Germinal center (tissue), 1 donor: ENCODE data around the gene KRTAP5-6.
"Not testable (repeated sequence)": the region's sequence is repeated elsewhere in the genome, so short reads cannot be mapped to it uniquely, and the experiment has no call there.

Experiments
- DNase-seq: peaks from one replicate; pipeline ENCODE4 v3.0.0; 2012; ENCODE audit warnings: mixed read lengths, low spot score

The KRTAP5-6 gene

DNA sequence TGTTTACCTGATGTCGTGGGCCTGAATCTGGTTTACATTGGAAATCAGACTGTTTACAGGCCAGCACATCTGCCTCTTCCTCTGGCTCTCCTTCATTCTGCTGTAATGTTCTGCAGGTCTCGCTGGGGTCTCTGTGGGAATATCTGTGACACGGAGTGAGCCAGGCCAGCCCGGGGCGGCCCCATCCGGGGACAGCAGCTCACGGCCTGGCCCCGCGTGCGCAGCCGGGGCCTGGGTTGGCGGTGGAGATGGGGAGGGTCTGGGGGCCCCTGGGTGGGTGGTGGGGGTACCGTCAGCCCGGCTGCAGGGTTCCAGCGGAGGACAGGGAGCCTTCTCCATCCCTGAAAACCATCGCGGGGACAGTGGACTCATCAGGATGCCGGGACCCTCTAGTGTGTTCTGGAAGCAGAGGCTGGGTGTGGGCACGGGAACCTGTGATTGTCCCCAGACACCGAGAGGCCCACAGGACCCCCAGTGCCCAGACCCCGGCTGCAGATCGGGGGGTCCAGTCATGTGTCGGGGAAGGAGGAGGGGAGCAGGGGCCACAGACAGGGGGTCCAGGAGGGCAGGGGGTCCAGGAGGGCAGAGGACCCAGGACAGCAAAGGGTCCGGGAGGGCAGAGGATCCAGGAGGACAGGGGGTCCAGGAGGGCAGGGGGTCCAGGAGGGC lies 13.0 kb upstream of the KRTAP5-6 start:
- DNase-seq = not testable (repeated sequence)

DNA sequence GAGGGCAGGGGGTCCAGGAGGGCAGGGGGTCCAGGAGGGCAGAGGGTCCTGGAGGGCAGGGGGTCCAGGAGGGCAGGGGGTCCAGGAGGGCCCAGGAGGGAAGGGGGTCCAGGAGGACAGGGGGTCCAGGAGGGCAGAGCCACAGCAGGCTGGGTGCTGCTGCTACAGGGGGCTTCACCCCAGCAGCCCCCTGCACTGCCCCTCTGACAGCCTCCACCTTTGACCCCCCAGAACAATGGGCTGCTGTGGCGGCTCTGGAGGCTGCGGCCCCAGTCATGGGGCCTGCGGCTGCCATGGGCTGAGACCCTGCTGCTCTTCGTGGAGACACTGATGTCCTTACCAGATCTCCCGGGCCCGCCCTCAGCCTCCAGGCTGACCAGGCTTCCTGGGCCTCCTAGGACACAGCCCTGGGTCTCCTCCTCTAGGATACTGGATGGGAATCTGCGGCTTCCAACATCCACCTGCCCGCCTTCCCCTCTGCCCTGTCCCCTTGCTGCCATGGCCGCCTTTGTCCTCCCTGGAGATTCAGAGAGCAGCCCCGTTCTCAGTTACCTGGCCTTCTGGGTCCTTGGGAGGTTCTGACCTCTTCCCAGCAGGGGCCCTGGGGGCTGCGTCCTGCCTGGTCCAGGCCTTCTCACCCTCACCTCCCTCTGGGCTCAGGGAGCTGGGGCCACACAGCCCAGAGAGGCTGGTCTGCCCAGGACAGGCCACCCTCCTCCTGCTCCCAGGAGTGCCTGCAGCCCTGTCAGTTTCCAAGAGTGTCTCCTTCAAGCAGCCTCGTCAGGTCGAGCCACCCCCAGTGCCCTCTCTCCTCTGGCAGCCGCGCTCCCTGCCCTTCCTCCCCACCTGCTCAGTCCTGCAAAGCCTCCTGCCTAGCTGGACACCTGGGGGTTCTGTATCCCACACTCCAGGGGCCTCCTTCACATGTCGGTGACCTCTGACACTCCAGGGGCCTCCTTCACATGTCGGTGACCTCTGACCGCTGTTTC lies 11.8 kb upstream of the KRTAP5-6 start:
- not testable (repeated sequence) for DNase-seq

DNA sequence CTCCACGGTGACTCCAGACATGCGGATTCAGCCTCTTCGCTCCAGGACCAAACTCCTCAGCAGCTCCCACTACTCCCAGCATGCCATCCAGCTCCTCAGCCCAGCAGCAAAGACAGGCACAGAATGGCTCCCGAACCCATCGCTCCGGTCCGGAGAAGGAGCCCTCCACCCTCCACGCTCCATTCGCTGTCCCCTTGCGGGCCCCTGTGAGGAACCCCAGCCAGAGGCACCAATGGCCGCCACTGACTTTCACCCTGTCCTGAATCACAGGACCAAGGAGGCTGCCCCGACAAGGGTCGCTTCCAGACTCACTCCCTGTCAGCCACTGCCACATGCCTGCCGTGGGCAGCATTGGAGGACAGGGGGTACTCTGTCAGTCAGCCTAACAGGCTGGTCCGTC lies 10.8 kb upstream of the KRTAP5-6 start:
- DNase-seq = not testable (repeated sequence)

DNA sequence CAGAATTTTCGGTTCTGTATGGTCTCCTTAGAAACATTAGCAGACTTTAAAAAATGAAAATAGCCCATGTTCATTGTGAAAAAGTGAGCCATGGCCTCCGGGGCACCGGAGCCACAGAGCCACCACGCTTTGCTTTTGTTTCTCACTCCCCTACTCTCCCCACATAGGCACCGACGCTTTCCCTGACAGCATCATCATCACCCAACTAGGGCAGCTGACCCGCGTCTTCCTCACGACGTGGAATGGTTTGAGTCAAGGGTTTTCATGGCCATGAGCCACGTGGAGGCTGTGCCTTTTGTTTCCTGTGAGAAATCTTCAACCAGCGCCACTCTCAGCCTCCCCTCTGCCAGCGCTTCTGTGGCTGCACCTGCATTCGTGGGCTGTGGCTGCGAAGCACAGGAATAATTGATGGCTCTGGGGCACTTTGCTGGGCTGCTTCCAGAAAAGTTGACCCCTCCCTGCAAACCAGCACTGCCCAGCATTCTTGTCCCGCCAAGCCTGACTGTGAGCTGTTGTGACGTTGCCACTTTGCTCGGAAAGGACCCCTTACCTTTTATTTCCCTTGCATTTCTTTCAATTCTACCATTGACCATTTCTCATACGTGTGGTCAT lies 8.6 kb upstream of the KRTAP5-6 start:
- not testable (repeated sequence) for DNase-seq

DNA sequence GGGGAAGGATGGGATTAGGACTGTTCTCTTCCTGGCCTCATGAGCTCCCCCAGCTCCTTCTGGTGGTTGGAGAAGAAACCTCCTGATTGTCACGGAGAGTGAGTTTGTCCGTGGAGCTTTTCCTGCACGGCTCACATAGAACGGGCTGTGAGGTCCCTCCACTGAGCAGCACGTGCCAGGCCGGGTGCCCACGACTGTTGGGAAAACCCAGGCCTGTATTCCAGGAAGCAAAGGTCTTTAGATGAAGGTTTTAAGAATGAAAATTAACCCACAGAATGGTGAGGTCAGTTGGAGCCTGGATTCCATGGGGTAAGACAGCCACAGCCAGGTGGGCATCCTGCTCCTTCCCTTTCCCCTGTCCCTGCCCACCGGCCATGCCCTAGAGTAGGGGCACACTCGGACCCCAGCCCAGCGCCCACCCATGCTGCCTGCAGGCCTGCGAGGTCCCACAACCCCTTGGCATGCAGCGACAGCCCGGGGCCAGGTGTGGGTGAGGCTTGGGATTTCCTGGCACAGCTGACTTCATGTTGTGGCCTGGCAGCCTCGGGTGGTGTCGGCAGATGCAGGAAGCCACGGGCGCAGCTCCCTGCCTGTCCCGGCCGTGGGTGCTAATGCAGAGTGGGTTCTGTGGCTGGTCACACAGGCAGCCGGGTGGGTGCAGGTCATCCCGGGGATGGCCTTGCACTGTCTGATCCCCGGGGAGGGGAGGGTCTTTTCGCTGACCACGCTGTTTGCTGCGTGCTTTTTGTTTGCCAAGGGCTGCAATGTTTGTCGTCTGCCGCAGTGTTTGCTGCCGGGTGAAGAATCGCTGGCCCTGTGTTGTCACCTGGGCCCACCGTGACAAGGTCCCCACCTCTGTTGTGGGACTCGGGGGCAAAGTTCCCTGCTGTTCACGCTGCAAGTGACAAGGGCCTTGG lies 7.5 kb upstream of the KRTAP5-6 start:
- not testable (repeated sequence) for DNase-seq

DNA sequence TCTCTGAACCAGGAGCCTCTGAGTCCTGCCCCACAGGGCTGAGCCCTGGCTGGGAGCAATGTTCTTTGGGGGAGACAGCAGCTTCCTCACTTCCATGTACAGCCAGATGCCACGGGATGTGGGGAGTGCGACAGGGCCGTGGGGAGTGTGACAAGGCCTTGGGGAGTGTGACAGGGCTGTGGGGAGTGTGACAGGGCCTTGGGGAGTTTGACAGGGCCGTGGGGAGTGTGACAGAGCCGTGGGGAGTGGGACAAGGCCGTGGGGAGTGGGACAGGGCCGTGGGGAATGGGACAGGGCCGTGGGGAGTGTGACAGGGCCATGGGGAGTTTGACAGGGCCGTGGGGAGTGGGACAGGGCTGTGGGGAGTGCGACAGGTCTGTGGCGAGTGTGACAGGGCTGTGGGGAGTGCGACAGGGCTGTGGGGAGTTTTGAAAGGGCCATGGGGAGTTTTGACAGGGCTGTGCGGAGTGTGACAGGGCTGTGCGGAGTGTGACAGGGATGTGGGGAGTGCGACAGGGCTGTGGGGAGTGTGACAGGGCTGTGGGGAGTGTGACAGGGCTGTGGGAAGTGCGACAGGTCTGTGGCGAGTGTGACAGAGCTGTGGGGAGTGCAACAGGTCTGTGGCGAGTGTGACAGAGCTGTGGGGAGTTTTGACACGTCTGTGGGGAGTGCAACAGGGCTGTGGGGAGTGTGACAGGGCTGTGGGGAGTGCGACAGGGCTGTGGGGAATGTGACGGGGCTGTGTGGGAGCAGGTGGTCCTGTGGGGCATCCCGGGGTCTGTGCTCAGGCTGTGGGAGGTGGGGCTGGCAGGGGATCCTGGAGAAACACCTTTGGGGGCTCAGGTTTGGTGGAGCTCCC lies 6.6 kb upstream of the KRTAP5-6 start:
- DNase-seq = no peak

DNA sequence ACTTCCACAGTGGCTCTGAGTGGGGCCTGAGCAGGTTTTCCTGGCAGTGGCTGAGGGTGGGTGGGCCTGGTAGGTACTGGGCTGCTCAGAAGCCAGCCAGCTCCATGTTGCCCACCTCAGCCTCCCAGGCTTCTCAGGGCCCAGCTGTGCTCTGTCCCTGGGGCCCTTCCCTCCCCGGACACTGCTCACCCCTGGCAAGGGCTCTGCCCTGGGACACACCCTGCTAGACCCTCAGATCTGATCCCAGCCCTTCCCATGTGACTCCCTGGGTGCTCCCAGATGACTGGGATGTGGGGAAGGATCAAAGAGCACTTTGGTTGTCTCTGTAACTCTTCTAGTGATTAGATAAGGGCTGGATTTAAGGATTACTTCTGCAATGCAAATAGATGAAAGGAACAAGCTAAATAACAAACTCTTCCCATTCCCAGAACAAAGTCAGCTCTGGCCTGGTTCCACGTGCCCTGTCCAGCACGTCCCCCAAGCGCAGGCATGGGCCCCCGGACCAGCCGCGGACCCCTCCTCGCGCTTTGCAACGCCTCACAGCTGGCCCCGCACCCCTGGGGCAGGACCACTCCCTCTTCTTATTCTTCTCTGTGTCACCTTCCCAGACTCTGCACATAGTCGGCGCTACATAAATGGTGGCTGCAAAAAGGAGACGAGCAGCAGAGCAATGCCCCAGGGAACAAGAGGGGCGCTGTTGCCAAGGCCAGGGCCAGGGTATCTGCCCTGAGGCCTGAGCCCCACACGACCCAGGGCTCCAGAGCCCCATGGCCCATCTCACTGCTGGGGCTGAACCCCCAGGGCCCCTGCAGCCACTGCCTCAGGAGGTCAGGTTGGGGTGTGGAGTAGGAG lies 5.7 kb upstream of the KRTAP5-6 start:
- DNase-seq = no peak

DNA sequence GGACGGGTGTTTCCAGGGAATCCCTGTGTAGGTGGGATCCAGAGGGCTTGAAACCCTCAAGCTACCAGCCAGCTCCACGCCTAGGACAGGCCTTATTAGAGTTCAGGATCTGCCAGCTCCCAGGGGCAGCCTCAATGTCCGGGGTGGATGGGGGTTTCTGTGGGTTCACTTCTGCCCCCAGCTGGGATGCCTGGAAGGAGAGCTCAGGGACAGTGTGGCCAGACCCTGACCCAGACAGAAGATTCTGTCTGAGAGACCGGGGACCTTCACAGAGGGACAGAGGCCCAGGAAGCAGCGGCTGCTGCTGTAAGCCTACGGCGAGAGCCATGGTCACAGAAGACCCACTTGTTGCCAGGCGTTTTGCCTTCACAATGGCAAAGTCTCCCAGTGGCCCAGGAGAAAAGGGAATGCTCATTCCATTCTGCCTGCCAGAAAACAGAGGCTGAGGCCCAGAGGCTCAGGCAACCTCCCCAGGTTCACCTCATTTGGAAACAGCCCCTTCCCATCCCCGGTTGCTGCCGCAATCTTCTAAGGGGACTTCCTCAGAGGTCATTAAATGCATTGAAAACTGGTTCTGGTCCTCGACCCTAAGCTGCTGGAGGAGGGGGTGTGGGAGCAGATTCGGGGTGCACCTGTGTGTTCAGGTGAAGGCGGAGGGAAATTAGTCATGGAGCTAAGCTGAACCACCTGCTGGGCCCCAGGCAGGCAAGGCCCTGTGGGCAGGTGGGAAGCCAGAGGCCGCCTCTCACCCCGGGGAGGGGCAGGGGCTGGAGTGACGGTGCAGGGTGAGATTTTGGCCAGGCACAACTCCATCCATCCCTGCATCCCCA lies 4.9 kb upstream of the KRTAP5-6 start:
- DNase-seq = no peak

DNA sequence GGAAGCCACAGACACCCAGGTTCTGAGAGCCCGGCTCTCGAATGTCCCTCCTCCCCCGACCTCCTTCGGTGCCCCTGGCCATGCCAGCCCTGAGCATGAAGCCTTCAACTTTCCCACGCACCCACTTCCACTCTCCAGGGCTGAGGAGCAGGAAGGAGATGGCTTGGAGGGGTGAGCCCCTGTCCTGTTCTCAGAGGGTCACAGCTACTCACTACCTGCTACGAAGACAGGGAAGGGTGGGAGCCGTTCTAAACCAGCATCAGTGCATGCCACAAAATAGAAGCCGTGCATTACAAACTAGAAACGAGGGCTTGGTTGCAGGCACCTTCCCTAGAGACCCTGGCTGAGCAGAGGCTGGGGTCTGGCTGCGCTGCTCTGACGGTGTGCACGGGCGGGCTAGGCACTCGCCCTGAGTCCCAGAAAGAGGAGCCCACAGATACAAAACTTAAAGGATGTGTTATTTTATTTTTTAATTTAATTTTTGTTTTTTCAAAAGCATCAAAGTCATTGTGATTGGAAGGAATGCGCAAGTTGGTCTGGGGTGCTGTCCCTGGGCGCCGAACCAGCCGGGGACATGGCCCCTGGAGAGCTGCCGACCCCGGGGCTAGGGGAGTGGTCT lies 4.2 kb upstream of the KRTAP5-6 start:
- no peak for DNase-seq

DNA sequence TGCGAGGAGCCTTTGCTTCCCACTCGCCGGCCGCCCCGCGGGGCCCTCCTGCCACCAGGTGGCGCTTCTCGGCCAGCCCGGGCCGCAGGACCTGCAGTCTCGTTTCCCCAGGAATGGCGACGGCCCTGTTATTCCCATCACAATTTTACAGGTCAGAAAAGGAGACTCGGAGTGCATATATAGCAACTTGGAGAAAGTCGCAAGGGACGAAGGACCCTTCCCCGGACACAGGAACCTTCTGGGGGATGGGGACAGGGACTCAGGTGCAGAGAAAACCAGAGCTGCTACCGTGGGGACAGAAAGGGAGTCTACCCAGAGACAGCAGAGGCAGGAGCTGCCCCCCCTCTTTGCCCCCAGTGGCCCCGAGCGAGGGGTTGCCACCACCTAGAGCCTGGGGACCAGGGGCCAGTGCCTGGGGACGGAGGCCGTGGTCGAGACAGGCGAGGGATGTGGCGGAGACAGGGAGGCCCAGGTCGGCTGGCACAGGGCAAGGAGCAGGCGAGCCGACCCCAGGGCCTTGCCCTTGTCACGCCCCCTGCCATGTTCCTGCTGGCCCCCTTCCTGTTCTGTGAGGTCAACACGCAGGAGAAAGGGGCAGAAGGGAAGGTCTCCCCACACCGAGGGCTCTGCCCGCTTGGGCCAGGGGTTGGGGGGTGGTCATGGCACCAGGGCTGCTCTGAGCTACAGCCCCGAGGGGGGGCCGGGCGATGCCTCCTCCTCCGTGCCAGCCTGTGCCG lies 3.5 kb upstream of the KRTAP5-6 start:
- DNase-seq = peak; percentile 80

DNA sequence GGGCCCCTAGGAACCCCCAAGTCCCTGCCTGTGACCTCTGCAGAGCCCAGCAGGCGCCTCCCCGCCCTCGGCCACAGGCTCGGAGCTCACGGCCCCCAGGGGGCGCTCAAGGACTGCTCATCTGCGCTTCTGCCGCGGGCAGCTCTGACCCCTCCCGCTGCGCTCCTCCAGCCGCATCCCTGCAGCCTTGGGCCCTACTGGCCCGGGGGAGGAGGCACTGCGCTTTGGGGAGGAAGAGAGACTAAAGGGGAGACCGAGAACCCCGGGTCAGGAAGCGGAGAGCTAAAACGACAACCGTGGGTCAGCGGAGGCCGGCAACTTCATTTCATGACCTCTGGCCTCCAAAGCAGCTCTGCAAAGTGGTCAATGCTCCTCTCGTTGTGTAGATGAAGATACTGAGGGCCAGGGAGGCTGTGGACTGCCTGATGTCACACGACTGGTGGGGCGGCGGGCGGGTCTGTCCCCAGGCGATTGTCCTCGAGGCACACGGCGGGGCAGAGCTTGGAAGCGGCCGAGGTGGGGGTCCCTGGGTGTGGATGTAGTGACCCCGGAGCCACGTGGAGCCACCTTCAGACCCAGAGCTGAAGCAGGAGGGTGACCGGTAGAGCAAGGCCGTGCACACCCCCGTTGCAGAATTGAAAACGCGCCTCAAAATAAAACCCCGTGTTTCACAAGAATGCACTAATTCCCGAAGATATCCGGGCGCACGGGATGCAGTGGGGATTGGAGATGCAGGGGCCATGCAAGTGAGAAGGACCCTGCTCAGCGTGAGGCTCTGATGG lies 2.7 kb upstream of the KRTAP5-6 start:
- peak; percentile 86 for DNase-seq

DNA sequence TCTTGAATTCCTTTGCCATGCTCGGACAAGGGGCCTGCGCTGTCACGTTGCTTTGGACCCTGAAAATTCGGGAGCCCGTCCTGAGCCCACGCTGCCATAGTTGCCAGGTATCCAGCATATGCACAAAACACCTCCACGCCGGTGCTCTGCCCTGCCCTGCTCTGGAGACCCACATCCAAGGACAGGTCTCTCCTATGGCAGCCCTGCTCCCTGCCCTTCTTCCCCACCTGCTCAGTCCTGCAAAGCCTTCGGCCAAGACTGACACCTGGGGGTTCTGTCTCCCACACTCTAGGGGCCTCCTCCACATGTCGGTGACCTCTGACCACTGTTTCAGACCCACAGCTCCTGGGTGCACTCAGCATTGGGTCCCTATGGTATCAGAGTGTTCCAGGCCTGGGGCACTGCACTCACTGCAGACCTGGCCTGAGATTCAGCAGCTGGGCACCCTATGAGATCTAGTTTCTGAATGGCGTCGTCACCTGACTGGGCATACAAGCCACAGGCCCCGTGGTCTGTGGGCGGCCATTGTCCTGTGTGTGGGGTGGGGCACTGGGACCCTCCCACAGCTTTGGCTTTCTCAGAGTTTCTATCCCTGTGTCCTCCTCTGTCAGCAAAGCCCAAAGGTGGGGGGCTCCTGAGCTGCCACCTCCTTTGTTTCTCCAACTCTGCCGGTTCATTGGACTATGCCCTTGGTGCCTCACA lies 2.0 kb upstream of the KRTAP5-6 start:
- DNase-seq = no peak

DNA sequence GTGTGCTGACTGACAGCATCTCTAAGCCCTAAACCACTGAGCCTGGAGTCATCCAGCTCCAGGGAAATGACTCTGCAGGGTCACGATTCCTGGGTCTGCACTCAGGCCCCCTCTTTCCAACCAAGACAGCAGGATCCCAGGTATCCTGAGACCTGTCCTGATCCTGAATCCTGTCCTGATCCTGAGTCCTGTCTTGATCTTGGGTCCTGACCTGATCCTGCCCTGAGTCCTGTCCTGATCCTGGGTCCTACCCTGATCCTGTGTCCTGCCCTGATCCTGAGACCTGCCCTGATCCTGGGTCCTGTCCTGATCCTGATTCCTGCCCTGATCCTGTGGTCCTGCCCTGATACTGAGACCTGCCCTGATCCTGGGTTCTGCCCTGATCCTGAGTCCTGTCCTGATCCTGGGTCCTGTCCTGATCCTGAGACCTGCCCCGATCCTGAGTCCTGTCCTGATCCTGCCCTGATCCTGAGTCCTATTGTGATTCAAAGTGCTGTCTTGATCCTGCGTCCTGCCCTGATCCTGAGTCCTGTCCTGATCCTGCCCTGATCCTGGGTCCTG lies 1.4 kb upstream of the KRTAP5-6 start:
- no peak for DNase-seq

DNA sequence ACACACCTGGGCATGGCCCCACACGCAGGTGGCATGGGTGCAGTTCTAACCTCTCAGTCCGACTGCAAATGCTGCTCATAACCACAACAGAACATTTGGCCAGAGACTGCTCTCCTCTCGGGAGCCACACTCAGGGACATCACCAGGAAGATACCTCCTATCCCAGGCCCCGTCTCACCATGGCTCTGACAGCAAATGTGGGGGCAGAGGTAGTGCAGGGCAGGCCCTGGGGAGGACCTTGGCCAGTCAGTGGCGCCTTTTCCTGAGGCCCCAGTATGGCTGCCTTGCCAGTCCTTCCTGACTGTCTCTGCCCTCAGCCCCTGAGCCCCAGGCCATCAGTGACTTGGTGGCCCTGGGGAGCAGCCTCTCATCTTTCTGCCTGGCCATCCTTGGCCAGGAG lies 2.8 kb downstream of the KRTAP5-6 start:
- DNase-seq = no peak

DNA sequence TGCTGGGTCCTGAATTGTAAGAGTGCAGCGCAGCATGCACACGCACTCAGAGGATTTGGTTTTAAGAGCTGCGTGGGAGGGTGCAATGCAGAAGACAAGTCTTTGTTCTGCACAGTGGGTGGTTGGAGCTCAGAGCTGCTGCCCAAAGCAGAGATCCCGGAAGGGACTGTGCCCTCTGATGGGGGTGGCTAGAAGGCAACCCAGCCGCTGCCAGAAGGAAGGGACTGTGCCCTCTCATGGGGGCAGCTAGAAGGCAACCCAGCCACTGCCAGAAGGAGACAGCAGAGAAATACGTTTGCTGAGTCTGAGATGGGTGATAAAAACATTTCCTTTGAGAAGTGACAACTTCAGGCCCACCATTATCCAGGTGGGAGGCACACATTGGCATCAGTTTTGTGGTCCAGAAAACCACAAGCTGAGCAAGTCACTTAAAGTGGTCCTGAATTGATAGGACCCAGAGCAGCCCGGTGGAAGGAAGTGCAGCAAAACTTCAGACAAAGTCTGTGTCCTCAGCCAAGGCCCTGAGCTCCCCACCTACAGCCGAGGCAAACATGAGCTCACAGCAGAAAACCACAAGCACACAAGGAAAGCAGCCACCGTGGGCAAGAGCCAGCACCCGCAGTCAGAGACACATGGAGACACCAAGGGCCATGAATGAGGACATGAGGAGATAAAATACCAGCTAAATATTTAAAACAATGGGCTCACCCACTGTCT lies 4.3 kb downstream of the KRTAP5-6 start:
- no peak for DNase-seq
